ENCODE measurements around the gene MPRIP.
"Not testable (repeated sequence)": the region's sequence is repeated elsewhere in the genome, so short reads cannot be mapped to it uniquely, and the experiment has no call there.

MPRIP gene

GRCh38 chr17:17042384-17042736 lies at the start of gene MPRIP:
TSS of gene MPRIP (plus strand) at chr17:17042457. CDS start at chr17:17042849, 392 bp downstream.
- no peak for DNase-seq

GRCh38 chr17:16994631-16995030 lies 47.6 kb upstream of the MPRIP start:
- DNase-seq: no peak

- DNase-seq: no peak
Measured at GRCh38 chr17:16995930-16996329, 46.3 kb upstream of the MPRIP start.

GRCh38 chr17:16996726-16997125 lies 45.5 kb upstream of the MPRIP start:
- not testable (repeated sequence) for DNase-seq

GRCh38 chr17:16997514-16998429 lies 44.5 kb upstream of the MPRIP start:
- DNase-seq: no peak

- no peak for DNase-seq
Measured at GRCh38 chr17:16999931-17000625, 42.2 kb upstream of the MPRIP start.

GRCh38 chr17:17001076-17001777 lies 41.0 kb upstream of the MPRIP start:
- DNase-seq: no peak

GRCh38 chr17:17001874-17002520 lies 40.3 kb upstream of the MPRIP start:
- DNase-seq: peak; percentile 27

GRCh38 chr17:17002731-17003715 lies 39.2 kb upstream of the MPRIP start:
- not testable (repeated sequence) for DNase-seq

- DNase-seq: no peak
Measured at GRCh38 chr17:17004251-17004996, 37.8 kb upstream of the MPRIP start.

- not testable (repeated sequence) for DNase-seq
Measured at GRCh38 chr17:17004997-17005614, 37.2 kb upstream of the MPRIP start.

GRCh38 chr17:17007891-17008290 lies 34.4 kb upstream of the MPRIP start:
- not testable (repeated sequence) for DNase-seq

GRCh38 chr17:17008621-17009397 lies 33.4 kb upstream of the MPRIP start:
- DNase-seq: not testable (repeated sequence)

GRCh38 chr17:17009972-17010371 lies 32.3 kb upstream of the MPRIP start:
- DNase-seq: not testable (repeated sequence)

GRCh38 chr17:17010545-17011034 lies 31.7 kb upstream of the MPRIP start:
- not testable (repeated sequence) for DNase-seq

GRCh38 chr17:17011043-17011907 lies 31.0 kb upstream of the MPRIP start:
- not testable (repeated sequence) for DNase-seq

GRCh38 chr17:17013828-17014747 lies 28.2 kb upstream of the MPRIP start:
- not testable (repeated sequence) for DNase-seq
